ENCODE results near the gene SRPK3. TPM values are rescaled to one million over a fixed set of nuclear protein-coding genes. Genes with fewer than 3 reads are reported as not detected.

SRPK3 gene
- total RNA-seq, 6 donors from 2014 or later = 0.20 to 0.44 (median 0.23) TPM; not detected in 2

- Histone ChIP-seq H3K27ac (no peak overlapping the region), H3K9me3 (no peaks in the 10 kb centered on the region), H3K36me3 (peaks cover 0 to 33% (median 20%) of the 10 kb centered on the region in 4 donors), H3K4me1 (peaks cover 0 to 13% (median 1%) of the 10 kb centered on the region in 4 donors), H3K27me3 (peaks cover 0 to 7% (median 0%) of the 10 kb centered on the region in 4 donors), H3K4me3 (no peak overlapping the region)
- DNase-seq (peak in 1 of 2 donors; percentile 39), ATAC-seq (ENCODE audit: low FRiP score in 2 of 2) (no peak)
- TF ChIP-seq, protein P1, sequence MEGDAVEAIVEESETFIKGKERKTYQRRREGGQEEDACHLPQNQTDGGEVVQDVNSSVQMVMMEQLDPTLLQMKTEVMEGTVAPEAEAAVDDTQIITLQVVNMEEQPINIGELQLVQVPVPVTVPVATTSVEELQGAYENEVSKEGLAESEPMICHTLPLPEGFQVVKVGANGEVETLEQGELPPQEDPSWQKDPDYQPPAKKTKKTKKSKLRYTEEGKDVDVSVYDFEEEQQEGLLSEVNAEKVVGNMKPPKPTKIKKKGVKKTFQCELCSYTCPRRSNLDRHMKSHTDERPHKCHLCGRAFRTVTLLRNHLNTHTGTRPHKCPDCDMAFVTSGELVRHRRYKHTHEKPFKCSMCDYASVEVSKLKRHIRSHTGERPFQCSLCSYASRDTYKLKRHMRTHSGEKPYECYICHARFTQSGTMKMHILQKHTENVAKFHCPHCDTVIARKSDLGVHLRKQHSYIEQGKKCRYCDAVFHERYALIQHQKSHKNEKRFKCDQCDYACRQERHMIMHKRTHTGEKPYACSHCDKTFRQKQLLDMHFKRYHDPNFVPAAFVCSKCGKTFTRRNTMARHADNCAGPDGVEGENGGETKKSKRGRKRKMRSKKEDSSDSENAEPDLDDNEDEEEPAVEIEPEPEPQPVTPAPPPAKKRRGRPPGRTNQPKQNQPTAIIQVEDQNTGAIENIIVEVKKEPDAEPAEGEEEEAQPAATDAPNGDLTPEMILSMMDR (IDR thresholded peaks at IDR 0.05) = no peak
- TF ChIP-seq EP300 (IDR thresholded peaks at IDR 0.05) (no peak), POLR2AphosphoS5 (IDR thresholded peaks at IDR 0.05) (no peak), POLR2A (IDR thresholded peaks at IDR 0.05) (no peak)
- WGBS, 2 donors = 66 to 92% methylated on average over 7 to 21 of the region's 24 CpGs
Observed at GRCh38 chrX:153783378-153784013, 2.7 kb downstream of the SRPK3 start.

- ATAC-seq (ENCODE audit: low FRiP score in 2 of 2) (no peak), DNase-seq (peak in 1 of 2 donors; percentile 47)
- no peak overlapping the region for H3K4me3 ChIP-seq
- H3K9me3 ChIP-seq = no peaks in the 10 kb centered on the region
- H3K36me3 ChIP-seq = peaks cover 0 to 42% (median 20%) of the 10 kb centered on the region in 4 donors
- 90% methylated on average over 23 of the region's 27 CpGs; no CpG with 5 or more reads in 1 of the 2 donors for WGBS, 2 donors
- peaks cover 0 to 13% (median 1%) of the 10 kb centered on the region in 4 donors for H3K4me1 ChIP-seq
- TF ChIP-seq POLR2AphosphoS5 (IDR thresholded peaks at IDR 0.05) (no peak), EP300 (IDR thresholded peaks at IDR 0.05) (no peak), POLR2A (IDR thresholded peaks at IDR 0.05) (no peak)
- TF ChIP-seq, protein P1 (IDR thresholded peaks at IDR 0.05) = no peak
- peaks cover 0 to 4% (median 0%) of the 10 kb centered on the region in 4 donors for H3K27me3 ChIP-seq
- H3K27ac ChIP-seq = no peak overlapping the region
Observed at GRCh38 chrX:153784325-153784967, 3.6 kb downstream of the SRPK3 start.

- DNase-seq (peak in 1 of 2 donors; percentile 38), ATAC-seq (ENCODE audit: low FRiP score in 2 of 2) (no peak)
- peaks cover 0 to 6% (median 0%) of the 10 kb centered on the region in 4 donors for H3K4me1 ChIP-seq
- H3K36me3 ChIP-seq = peaks cover 0 to 50% (median 23%) of the 10 kb centered on the region in 4 donors
- no peaks in the 10 kb centered on the region for H3K27me3 ChIP-seq
- TF ChIP-seq EP300 (IDR thresholded peaks at IDR 0.05) = no peak
- TF ChIP-seq, protein P1 (IDR thresholded peaks at IDR 0.05) = no peak
- TF ChIP-seq POLR2AphosphoS5 (IDR thresholded peaks at IDR 0.05) = no peak
- TF ChIP-seq POLR2A (IDR thresholded peaks at IDR 0.05) = no peak
- H3K27ac ChIP-seq = no peak overlapping the region
- no peaks in the 10 kb centered on the region for H3K9me3 ChIP-seq
- H3K4me3 ChIP-seq = no peak overlapping the region
- 92 to 94% methylated on average over 7 to 15 of the region's 15 CpGs for WGBS, 2 donors
Observed at GRCh38 chrX:153786669-153787068, 5.8 kb downstream of the SRPK3 start.

- WGBS, 2 donors = 91% methylated on average over 7 to 12 of the region's 12 CpGs
- H3K4me1 ChIP-seq = peaks cover 8 to 17% (median 9%) of the 10 kb centered on the region in 4 donors
- TF ChIP-seq, protein P1 (IDR thresholded peaks at IDR 0.05) = no peak
- H3K9me3 ChIP-seq = peaks cover 0 to 12% (median 0%) of the 10 kb centered on the region in 4 donors
- H3K27ac ChIP-seq = no peak overlapping the region
- H3K4me3 ChIP-seq = no peak overlapping the region
- ATAC-seq (ENCODE audit: low FRiP score in 2 of 2) (no peak), DNase-seq (peak in 1 of 2 donors; percentile 38)
- H3K27me3 ChIP-seq = no peaks in the 10 kb centered on the region
- H3K36me3 ChIP-seq = peaks cover 0 to 50% (median 20%) of the 10 kb centered on the region in 4 donors
Observed at GRCh38 chrX:153789654-153790053, 8.8 kb downstream of the SRPK3 start.

Data from upper lobe of left lung (tissue), 6 donors.